Fibroblast of skin of right quadriceps (primary cell): ENCODE data around the gene ADARB2.

Experiments used
- DNase-seq: peaks from one replicate; pipeline ENCODE4 v3.0.0-alpha.2; 2013

ADARB2 gene

DNA sequence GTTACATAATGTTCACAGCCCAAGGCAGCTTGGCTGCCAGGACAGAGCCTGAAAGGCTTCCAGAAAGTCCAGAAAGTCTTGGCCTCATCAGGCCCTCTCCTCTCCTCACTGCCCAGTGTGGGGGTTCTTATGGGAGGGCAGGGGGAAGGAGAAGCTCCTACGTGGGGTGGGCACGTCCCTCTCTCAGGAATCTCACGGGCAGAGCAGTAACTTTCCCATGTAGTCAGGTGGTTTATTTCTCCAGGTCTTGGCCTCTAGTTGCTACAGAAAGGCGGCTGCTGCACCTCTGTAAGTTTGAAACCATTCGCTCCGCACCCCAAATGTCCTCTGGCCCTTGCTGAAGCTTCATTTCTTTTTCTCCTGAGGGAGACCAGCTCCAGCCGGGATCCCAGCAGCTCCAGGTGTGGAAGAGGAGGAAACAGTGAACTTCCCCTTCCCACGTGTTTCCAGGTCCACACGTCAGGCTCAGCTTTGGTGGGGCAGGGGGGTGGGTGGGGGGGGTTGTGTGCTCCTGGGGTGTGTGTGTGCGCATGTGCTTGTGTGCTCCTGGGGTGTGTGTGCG, 360.9 kb downstream of the ADARB2 start:
- DNase-seq, result no peak

DNA sequence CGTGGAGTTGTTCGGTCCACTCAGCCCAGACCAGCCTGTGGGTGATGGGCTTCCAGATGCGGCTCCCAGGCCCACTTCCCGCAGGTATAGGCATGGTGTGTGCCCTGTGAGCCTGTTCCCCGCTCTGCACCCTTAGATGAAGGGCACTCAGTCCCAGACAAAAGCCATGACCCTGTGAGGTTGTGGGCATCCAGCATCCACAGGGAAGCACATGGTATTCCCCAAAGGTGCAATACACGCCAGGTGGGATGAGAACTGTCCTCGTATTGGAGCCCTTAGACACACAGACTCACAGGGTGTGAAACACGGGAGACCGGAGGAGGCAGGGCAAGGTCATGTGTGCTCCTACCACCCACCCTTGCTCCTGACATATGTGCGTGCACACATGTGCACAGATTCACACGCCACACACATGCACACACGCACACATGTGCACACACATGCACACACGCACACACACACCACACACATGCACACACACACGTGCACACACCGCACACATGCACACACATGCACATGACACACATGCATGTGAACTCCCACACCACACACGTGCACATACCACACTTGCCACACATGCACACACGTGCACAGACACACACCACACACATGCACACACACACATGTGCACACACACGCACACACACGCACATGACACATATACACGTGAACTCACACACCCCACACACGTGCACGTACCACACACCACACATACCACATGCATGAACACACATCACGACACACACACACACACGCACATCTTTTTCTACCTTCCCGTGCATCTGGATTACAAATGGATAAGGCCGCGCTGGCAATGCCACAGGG, 361.8 kb downstream of the ADARB2 start:
- DNase-seq, result no peak

DNA sequence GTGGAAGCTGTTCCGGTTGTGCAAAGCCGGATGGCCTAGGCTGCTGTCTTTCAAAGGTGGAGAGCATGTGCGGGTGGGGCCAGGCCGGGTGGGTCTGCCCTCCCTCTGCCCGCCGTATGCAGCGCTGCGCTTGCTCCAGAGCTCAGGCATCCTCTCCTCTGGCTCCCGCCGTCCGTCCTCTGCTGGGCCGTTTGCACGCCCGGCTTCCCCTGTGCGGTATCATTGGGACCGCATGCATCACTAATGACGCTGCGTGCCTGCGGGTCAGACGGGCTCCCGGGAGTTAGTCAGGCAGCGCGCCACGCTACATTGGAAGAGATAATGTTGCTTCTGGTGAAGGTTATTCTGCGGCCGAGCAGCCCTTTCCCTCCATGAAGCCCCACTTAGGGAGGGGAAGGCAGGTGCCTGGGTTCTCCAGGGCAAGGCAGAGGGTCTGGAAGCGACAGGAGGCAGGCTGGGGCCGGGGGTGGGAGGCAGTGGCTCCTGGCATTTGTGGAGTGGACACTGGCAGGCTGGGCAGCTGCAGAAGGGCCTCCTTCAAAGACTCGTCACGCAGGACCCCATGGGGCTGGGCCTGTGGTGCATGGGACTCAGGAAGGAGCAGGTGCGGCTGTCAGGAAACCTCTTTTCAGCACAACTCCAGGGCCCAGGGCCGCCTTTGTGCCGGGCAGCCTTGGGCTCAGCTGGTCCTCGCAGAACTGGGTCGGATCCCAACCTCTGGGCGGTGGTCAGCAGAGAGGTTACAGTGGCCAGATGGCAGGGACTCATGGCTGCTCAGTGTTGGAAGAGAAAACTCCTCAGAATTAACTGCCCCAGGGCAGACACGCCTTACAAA, 362.6 kb downstream of the ADARB2 start:
- DNase-seq, result no peak

DNA sequence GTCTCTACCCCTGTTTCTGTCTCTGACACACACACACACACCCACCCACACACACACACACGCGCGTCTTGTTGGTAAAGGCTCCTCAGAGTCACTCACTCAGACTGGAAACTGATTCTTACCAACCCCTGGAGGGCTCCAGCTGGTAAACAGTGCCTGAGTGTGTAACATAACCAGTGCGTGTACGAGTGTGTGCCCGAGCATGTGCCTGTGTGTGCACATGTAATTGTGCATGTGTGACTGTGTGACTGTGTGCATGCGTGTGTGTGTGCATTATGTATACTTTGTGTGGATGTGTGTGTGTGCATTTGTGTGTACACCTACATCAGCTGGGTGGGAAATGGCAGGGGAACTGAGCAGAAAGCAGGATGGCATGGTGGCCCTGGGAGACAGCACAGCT, 364.0 kb downstream of the ADARB2 start:
- DNase-seq, result no peak

DNA sequence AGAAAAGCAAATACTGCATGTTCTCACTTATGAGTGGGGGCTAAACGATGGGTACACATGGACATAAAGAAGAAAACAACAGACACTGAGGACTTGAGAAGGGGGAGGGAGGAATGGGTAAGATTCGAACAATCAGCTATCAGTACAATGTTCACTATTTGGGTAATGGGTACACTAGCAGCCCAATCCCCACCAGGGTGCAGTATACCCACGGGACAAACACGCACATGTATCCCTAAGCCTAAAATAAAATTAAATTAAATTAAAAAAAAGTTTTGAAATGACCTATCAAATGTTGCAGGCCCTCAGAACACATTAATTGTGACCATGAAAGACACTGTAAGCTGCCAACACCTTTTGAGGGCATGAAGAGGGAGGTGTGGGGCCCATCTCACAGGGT, 365.1 kb downstream of the ADARB2 start:
- no peak for DNase-seq

DNA sequence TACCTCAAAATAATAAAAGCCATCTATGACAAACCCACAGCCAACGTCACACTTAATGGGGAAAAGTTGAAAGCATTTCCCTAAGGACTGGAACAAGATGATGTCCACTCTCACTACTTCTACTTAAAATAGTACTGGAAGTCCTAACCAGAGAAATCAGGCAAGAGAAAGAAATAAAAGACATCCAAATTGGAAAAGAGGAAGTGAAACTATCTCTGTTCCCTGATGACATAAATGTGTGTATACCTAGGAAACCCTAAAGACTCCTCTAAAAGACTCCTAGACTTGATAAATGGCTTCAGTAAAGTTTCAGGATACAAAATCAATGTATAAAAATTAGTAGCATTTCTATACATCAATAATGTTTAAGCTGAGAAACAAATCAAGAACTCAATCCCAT, 367.0 kb downstream of the ADARB2 start:
- no peak for DNase-seq

DNA sequence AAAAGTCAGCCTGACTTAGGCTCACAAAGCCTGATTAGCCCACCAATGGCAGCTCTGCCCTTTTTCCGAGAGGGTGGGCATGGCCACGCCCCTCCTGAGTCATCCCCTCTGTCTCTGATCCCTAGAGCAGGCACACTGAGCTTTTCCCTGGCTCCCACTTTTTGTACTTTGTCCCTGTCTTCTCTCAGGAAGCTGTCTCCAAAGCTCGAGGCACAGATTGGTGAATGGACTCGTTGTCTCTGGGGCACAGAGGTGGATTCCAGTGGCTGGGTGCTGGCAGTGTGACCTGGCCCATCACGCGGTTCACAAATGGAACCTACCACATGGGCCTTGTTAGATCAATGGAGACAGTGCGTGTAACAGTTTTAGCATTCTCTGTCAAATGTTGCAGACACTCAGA, 367.7 kb downstream of the ADARB2 start:
- no peak for DNase-seq

DNA sequence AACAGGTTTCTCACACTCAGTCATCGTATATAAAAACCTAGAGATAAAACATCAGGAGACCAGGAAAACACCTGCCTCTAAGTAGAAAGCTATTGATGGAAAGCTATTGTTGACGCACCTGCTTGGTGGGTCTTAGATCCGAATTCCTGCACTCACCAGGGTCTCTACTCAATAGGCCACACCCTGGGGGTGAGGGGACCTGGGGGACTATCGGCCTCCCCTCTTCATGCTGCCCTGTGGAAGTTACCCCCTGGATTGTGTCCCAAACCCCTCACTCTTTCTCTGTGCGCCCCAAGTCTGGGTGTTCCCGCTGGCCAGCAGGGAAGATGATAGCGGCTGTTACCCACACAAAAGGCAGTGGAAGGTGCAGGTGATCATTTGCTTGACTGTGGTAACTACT, 368.1 kb downstream of the ADARB2 start:
- DNase-seq, result no peak

DNA sequence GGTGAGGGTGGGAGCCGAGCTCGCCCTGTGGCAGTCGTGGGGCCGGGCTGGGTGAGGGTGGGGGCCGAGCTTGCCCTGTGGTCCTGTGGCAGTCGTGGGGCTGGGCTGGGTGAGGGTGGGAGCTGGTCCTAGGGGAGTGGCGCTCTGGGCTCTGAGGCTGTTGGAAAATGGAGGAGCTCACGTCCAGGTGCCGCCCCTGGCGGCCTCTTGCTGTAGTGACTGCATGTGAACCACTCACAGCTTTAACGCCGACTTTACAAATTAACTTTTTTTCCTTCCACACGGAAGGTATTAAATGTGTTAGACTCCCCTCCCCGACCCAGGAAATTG, 368.5 kb downstream of the ADARB2 start:
- DNase-seq, result no peak

DNA sequence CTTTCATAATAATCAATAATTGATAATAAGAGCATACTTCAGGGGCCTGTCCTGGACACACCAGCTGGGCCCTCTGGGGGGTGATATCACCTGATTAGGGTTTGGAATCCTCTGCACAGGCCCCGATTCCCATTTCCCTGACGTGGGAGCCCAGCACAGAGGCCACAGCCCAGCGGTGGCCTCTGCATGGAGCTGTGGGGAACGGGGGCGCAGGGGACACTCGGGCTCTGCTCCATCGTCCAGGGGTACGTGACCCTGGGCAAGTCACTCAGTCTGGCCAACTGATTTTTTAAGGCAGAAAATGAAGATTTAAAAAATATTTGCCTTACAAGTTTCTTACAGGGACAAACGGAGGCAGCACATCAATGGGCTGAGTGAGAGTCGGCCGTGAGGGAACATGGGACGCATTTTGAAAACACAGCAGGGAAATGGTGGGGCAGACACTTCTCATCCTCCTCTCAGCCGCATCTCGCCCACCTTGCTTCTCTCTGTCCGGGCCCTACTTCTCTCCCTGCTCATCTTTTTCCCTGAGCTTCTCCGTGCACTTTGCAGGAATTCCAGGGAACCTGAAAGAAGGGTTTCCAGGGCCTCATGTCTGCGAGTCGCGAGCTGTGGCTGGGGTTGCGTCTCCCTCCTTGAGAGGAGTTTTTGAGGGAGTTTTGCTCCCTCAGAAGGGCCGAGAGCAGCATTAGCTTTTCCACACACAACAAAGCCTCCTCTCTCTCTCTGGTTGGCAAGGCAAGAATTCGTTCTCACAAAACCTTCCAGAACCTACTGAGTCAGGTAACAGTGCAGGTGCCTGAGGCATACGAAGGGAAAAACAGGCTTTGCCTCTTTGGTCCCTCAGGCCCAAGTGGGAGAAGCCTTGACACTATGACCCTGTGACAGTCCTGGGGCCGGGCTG, 369.1 kb downstream of the ADARB2 start:
- DNase-seq, result no peak

DNA sequence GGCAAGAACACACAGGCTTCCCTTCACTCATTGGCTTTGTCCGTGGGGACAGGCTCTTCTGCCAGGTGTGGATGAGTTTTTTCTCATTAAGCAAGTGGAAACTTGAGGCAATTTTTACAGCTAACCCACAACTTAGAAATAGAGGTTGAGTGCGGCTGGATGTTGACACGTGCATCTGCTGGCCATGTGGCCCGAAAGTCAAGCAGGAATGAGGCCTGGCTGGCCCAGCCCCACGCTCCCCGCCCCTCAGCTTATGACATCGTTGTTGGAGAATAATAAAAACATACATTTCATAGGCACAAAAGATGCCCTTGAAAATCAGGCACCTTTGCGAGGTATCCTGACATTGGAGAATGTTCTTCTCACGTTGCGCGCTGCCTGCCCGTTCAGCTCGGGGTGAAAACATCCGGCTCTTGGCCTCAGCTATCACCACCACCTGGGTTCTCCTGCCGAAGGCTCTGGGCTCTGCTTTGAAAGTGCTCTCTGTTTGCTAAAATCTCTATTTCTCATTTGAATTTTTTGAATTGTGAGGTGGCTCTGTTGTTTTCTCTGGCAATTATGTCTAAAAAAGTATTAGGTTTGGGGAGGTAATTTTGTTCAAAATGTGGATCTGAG, 370.4 kb downstream of the ADARB2 start:
- no peak for DNase-seq

DNA sequence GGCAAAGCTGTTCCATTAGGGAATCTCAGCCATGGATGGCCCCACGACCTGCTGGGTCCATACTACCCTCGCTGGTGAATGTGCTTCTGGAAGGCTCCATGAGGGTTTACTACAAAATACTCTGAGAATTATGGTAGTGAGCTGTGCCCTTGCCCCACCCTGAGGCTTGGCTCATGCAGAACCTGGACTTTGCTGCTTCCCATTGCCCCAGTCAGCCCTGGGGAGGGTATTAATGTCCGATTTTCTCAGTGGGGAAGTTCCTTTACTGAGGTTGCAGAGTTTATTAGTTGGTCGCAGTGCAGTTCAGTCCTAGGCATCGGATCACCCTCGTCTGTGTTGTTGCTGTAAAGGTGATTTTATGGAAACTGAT, 371.0 kb downstream of the ADARB2 start:
- DNase-seq, result no peak

DNA sequence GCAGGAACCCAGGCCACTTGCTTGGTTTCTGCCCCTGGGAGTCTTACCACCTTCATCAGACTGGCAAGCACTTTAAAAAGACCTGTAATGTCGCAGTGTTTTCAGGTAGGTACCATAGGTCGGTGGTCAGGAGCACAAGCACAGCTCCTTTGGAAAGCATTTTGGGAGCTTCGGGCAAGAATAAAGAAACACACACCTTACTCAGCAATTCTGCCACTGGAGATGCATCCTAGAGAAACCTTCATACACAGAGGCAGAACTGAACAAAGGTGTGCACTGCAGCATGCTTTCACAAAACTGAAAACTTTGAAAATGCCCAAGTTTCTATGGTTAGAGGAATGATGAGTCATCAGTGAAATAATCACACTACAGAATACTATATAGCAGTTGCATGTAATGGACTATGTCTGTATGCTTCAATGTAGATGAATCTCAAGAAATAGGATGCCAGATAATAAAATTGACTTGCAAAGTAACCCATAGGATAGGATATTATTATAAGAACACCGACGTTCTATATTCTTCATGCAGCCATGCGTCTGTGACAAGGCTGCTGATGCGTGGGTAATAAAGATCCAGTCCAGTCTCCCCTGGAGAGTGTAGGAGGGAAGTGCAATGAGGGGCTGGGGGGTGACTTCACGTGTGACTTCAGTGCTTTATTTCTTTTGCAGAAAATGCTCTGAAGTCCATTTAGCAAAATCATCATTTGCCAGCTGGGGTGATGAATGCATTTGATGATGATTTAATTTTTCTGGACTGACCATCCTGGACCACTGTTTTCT, 371.6 kb downstream of the ADARB2 start:
- DNase-seq, result no peak

DNA sequence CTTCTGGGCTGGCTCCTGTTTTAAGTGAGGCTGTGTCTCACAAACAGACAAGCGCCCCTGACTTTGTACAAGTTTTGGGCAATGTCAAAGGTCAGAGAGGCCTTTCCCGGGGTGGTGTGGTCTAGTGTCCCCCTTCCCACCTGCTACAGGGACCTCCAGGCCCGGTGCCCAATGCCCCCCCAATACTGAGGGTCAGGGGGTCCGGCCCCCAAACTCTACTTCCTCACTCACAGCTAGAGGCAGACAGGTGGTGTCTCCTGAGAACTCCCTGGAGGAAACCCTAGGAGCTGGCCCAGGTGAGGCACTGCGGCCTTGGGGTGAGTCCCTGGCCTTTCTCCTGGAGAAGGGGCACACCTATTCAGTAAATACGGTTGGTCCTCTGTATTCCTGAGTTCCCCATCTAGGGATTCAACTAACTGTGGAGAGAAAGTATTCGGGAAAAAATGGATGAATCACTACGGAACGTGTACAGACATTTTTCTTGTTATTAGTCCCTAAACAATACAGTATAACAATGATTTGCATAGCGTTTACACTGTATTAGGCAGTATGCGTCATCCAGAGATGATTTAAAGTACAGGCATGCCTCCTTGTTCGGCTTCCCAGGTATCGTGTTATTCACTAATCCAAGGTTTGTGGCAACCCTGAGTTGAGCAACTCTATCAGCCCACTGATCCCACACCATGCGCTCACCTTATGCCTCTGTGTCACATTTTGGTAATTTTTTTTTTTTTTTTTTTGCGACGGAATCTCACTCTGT, 373.0 kb downstream of the ADARB2 start:
- no peak for DNase-seq

DNA sequence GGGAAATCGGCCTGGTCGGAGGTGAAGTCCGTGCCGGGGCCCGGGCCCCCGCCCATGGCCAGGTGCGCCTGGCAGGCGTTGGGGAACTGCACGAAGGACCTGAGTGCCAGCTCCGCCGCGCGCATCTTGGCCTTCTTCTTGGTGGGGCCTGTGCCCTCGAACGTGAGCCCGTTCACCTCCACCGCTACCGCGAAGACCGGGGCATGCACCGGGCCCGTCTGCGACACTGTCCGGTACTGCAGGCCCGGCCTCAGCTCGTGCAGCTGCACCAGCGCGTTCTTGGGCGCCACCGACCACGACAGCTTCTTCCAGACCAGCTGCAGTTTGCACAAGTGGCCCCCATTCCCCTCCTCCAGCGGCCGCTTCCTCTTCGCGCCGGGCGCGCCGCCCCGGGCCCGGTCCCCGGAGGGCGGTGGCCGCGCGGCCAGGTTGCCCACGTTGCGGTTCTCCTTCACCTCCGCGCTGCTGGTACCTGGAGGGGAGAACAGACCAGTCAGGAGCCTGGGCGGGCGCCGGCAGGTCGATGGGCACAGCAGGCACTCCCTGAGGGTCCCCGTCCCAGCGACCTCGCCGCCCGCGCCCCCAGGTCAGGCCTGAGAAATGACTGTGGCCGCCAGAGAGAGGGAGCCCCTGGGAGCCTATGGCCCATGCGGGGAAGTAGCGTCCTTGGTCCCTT, 373.7 kb downstream of the ADARB2 start:
- no peak for DNase-seq

DNA sequence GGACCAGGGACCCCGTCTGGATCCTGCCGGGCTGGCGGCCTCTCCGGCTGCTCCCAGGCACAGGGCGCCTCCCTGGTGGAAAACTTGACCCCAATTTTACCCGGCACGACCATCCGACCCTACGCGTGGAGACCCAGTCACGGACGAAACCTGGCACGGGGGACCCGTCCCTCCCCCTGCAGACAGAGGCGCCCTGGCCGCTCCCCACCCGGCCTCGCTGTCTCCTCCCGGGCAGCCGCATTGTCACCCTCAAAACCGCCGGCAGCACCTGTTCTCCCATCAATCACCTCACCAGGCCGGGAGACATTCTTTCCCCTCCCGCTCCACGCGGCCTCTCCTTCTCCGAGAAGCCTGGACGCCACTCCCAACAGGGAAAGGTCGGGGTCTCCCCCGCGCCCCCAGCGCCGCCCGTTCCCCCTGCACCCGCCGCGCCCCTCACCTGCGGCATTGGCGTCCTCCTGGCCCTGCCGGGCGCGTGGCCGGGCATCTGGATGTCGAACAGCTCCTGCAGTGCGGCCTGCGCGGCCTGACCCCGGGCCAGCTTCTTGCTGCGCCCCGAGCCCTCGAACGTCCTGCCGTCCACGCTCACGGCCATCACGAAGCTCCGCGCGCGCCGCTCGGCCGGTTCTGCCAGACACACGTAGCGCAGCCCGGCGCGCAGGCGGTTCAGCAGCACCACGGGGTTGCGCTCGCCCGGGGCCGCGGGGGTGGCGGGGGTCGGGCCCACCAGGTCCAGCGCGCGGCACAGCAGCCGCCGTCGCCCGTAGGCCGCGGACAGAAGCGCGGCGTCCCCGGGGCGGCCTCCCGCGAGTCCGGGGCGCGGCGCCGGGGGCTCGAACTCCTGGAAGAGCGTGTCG, 374.5 kb downstream of the ADARB2 start:
- no peak for DNase-seq

DNA sequence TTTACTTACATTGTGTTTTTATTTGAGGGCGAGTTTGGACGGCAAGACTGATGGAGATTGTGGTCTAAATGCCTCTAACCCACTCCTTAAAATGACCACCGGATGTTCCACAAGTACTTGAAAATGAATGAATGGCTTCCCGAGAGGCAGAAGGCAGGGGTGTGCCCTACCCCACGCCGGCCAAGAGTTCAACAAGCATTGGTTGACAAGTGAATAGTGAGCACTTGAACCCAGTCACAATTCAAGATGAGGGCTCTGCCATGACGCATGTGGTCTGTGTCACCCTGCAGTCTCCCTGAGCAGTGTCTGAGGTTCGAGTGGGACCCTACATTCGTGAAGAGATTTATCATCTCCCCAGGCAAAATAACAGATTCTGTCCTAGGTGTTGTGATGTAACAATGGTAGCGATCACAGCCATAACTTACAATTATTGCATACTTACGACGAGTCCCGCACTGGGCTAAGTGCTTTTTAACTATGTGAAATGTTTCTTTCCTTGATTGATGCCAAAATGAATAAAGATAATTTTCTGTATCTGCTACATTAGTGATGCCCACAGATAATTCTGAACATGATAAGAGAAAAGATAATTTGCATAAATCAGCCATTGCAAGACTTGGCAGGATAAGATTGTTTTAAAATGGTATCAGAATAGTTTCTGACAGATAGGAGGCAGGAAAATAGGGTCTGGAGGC, 375.8 kb downstream of the ADARB2 start:
- DNase-seq, result no peak

DNA sequence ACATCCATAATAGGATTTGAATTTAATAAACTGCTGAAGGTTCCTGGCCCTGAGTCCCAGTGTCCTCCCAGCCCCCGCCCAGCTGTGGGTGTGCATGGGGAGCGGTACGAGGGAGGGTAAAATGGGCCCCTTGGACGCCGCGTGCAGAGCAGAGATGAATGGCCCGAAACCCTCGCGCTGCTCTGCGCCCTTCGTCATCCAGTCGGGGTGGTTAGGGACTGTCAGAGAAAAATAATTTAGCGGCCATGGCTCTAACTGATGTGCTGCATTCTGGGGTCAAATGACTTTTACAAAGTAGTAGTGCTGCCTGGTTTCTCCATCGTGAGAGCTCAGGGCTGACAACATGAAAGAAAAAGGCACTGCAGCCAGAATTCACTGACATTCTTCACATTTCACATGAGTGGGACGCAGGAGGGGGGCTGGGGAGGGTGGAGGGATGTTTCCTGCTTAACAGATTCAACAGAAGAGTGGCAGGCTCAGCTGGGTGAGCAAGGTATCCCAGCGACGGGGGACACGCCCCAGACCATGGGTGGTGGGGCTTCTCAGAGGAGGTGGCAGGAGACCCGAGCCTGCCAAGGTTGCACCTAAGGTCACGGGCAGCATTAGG, 376.7 kb downstream of the ADARB2 start:
- DNase-seq, result peak; percentile 78
